Thyroid gland (tissue), 4 donors: ENCODE measurements around the gene ZKSCAN7. TPM values are rescaled to one million over a fixed set of nuclear protein-coding genes. Genes with fewer than 3 reads are reported as not detected.
"Not testable (repeated sequence)": the region's sequence is repeated elsewhere in the genome, so short reads cannot be mapped to it uniquely, and the experiment has no call there.

Experiments used
- DNase-seq, 2 donors: peaks; one replicate each; pipeline ENCODE4 v3.0.0-alpha.2; 2019
- H3K27ac ChIP-seq, 3 donors: fragments of 200-600 bp; sonication (generic); 1 replicate in 2 of 3; 2 replicates in 1 of 3; pipeline ENCODE4 v1.5.1; 2016 to 2019; ENCODE audit warnings: mild to moderate bottlenecking in 1 of 3, moderate library complexity in 1 of 3
- H3K27me3 ChIP-seq: fragments of 200-600 bp; sonication (generic); one replicate; pipeline ENCODE4 v1.5.1; 2019
- H3K36me3 ChIP-seq, 2 donors: fragments of 200-600 bp; sonication (generic); one replicate each; pipeline ENCODE4 v1.5.1; 2016 to 2019
- H3K4me1 ChIP-seq, 2 donors: fragments of 200-600 bp; sonication (generic); one replicate each; pipeline ENCODE4 v1.5.1; 2017 to 2019
- H3K4me3 ChIP-seq, 3 donors: fragments of 200-600 bp; sonication (generic); replicated peaks in 1 of 3; 1 replicate in 2 of 3; 2 replicates in 1 of 3; pipeline ENCODE4 v1.5.1; 2016; ENCODE audit warnings: mild to moderate bottlenecking in 1 of 3
- H3K9me3 ChIP-seq: fragments of 200-600 bp; sonication (generic); one replicate; pipeline ENCODE4 v1.5.1; 2017
- CTCF ChIP-seq, 6 experiments: fragments of 200-600 bp in 3 of 6; fragments of 450-650 bp in 3 of 6; sonication (generic) in 3 of 6; IDR thresholded peaks; one replicate each; pipeline ENCODE4 v1.5.1; 2016 to 2019; ENCODE audit warnings: antibody characterized with exemption in 6 of 6, mild to moderate bottlenecking in 2 of 6, inconsistent platforms in 1 of 6, moderate library complexity in 1 of 6
- POLR2A ChIP-seq, 2 donors: fragments of 450-650 bp; IDR thresholded peaks; one replicate each; pipeline ENCODE4 v1.6.1; 2017; ENCODE audit warnings: antibody characterized with exemption in 2 of 2, mild to moderate bottlenecking in 2 of 2, moderate library complexity in 1 of 2
- WGBS, 2 donors: methylation state at CpG; one replicate each; pipeline ENCODE4 v1.1.5; 2017; 5-methylcytosine and 5-hydroxymethylcytosine counted together
- intact Hi-C: fragments of 100-400 bp; cut with DNase I; formaldehyde crosslinking; loops from one replicate; pipeline ENCODE4 v1.15.1; 2023
- total RNA-seq, 4 donors: library from RNA; depleted of rRNA; stranded (reverse); fragments of >200 nt; gene quantifications; one replicate each; pipeline ENCODE4 v1.2.3, GENCODE V29; 2016

Gene ZKSCAN7
- total RNA-seq, 4 donors from 2014 or later = 6.1 to 12.0 (median 10.0) TPM

- Histone ChIP-seq H3K9me3 (no peaks in the 10 kb centered on the region), H3K36me3 (no peaks in the 10 kb centered on the region), H3K27ac (no peak overlapping the region), H3K27me3 (no peaks in the 10 kb centered on the region), H3K4me1 (no peaks in the 10 kb centered on the region), H3K4me3 (no peak overlapping the region)
- WGBS, 2 donors = 3 to 13% methylated on average over 1 of the region's 1 CpG
- TF ChIP-seq POLR2A (IDR thresholded peaks at IDR 0.05) (no peak), CTCF (IDR thresholded peaks at IDR 0.05) (no peak)
- no peak for DNase-seq
- intact Hi-C loops = no loop called here
Measured at GRCh38 chr3:44535364-44535763, 19.6 kb upstream of the ZKSCAN7 start.

- H3K36me3 ChIP-seq, H3K4me3 ChIP-seq, H3K27ac ChIP-seq, DNase-seq, intact Hi-C loops, H3K27me3 ChIP-seq, H3K4me1 ChIP-seq, H3K9me3 ChIP-seq: not testable (repeated sequence)
- WGBS, 2 donors = 46 to 61% methylated on average over 1 of the region's 1 CpG
Measured at GRCh38 chr3:44544811-44545210, 10.2 kb upstream of the ZKSCAN7 start.

- Histone ChIP-seq H3K9me3 (no peaks in the 10 kb centered on the region), H3K27ac (no peak overlapping the region), H3K4me1 (peaks cover 7 to 10% of the 10 kb centered on the region in 2 donors), H3K36me3 (peaks cover 0 to 3% of the 10 kb centered on the region in 2 donors), H3K27me3 (no peaks in the 10 kb centered on the region), H3K4me3 (peak overlapping the region in 2 of 3 donors; percentile 21 to 60)
- 10 to 15% methylated on average over 5 of the region's 5 CpGs for WGBS, 2 donors
- intact Hi-C loops = no loop called here
- no peak for DNase-seq
- TF ChIP-seq POLR2A (IDR thresholded peaks at IDR 0.05) (no peak), CTCF (IDR thresholded peaks at IDR 0.05) (no peak)
Measured at GRCh38 chr3:44555723-44556122, 730 bp downstream of the ZKSCAN7 start.

- H3K4me3 ChIP-seq = no peak overlapping the region
- 75 to 99% methylated on average over 1 to 8 of the region's 9 CpGs for WGBS, 2 donors
- H3K9me3 ChIP-seq = no peaks in the 10 kb centered on the region
- H3K27me3 ChIP-seq = no peaks in the 10 kb centered on the region
- H3K36me3 ChIP-seq = peaks cover 0 to 3% of the 10 kb centered on the region in 2 donors
- TF ChIP-seq POLR2A (IDR thresholded peaks at IDR 0.05) (no peak), CTCF (IDR thresholded peaks at IDR 0.05) (no peak)
- H3K27ac ChIP-seq = no peak overlapping the region
- intact Hi-C loops = no loop called here
- H3K4me1 ChIP-seq = peaks cover 7 to 10% of the 10 kb centered on the region in 2 donors
- no peak for DNase-seq
Measured at GRCh38 chr3:44557074-44557473, 2.1 kb downstream of the ZKSCAN7 start.

GRCh38 chr3:44561076-44561475 is 6.1 kb downstream of the ZKSCAN7 start:
- Histone ChIP-seq H3K36me3 (peaks cover 0 to 3% of the 10 kb centered on the region in 2 donors), H3K4me3 (no peak overlapping the region), H3K9me3 (no peaks in the 10 kb centered on the region), H3K4me1 (peaks cover under 1 to 6% of the 10 kb centered on the region in 2 donors), H3K27me3 (no peaks in the 10 kb centered on the region), H3K27ac (no peak overlapping the region)
- TF ChIP-seq CTCF (IDR thresholded peaks at IDR 0.05) = no peak
- TF ChIP-seq POLR2A (IDR thresholded peaks at IDR 0.05) = no peak
- 74 to 96% methylated on average over 1 of the region's 1 CpG for WGBS, 2 donors
- intact Hi-C loops = no loop called here
- no peak for DNase-seq

GRCh38 chr3:44562147-44562546 is 7.2 kb downstream of the ZKSCAN7 start:
- no peaks in the 10 kb centered on the region for H3K27me3 ChIP-seq
- H3K4me1 ChIP-seq = no peaks in the 10 kb centered on the region
- no peaks in the 10 kb centered on the region for H3K9me3 ChIP-seq
- WGBS, 2 donors = 96% methylated on average over 3 of the region's 3 CpGs
- intact Hi-C loops = no loop called here
- DNase-seq = no peak
- H3K27ac ChIP-seq = no peak overlapping the region
- TF ChIP-seq CTCF (IDR thresholded peaks at IDR 0.05) (no peak), POLR2A (IDR thresholded peaks at IDR 0.05) (no peak)
- H3K36me3 ChIP-seq = peaks cover 0 to 3% of the 10 kb centered on the region in 2 donors
- H3K4me3 ChIP-seq = no peak overlapping the region
